HEK293 (cell line): ENCODE measurements around the gene NLRP1.

Experiments used
- CTCF ChIA-PET: fragments of 350-600 bp; formaldehyde crosslinking; extraction: SDS; loops from one replicate; lab custom pipeline; 2021; ENCODE audit warnings: antibody characterized with exemption; lab: Yijun Ruan, JAX
- POLR2A ChIA-PET: fragments of 300-600 bp; formaldehyde crosslinking; extraction: SDS; loops from one replicate; lab custom pipeline; 2020; ENCODE audit warnings: antibody characterized with exemption, inconsistent platforms; lab: Yijun Ruan, JAX
- H3K27ac ChIP-seq: fragments of 200-500 bp; sonication (Bioruptor generic); 2 replicates; pipeline ENCODE4 v1.5.1; 2014; ENCODE audit warnings: low read depth, low read length, control low read depth, inconsistent platforms; ENCODE audit errors: extremely low read depth
- H3K36me3 ChIP-seq, 2 experiments: fragments of 200-500 bp in 1 of 2; sonication (Bioruptor generic) in 1 of 2; 1 replicate in 1 of 2; 2 replicates in 1 of 2; pipeline ENCODE4 v1.5.1; 2014 to 2017; ENCODE audit warnings: inconsistent platforms in 2 of 2, low read length in 2 of 2; ENCODE audit not compliant: control insufficient read depth in 2 of 2, insufficient read depth in 1 of 2
- H3K4me1 ChIP-seq: fragments of 200-500 bp; sonication (Bioruptor generic); 2 replicates; pipeline ENCODE4 v1.5.1; 2014; ENCODE audit warnings: mild to moderate bottlenecking, low read length, inconsistent platforms; ENCODE audit not compliant: control insufficient read depth, insufficient read depth
- H3K4me3 ChIP-seq: 2 replicates; pipeline ENCODE4 v1.5.1; 2011; ENCODE audit warnings: low read depth, mild to moderate bottlenecking, control low read depth, low read length, moderate library complexity
- H3K9me3 ChIP-seq: fragments of 200-500 bp; sonication (Bioruptor generic); 2 replicates; pipeline ENCODE4 v1.5.1; 2014; ENCODE audit warnings: low read depth, low read length, inconsistent platforms; ENCODE audit not compliant: control insufficient read depth, insufficient read depth
- AEBP2 ChIP-seq: fragments of 450-650 bp; formaldehyde crosslinking; IDR thresholded peaks from 2 replicates; pipeline ENCODE4 v1.5.1; 2016; ENCODE audit warnings: missing biosample characterization, missing genetic modification characterization, borderline replicate concordance
- CTCF ChIP-seq: fragments of 450-650 bp; formaldehyde crosslinking; IDR thresholded peaks from 2 replicates; pipeline ENCODE4 v1.5.1; 2016; ENCODE audit warnings: missing biosample characterization, missing genetic modification characterization
- SCRT1 ChIP-seq: fragments of 450-650 bp; formaldehyde crosslinking; IDR thresholded peaks from 2 replicates; pipeline ENCODE4 v1.5.1; 2016; ENCODE audit warnings: missing biosample characterization, missing genetic modification characterization, borderline replicate concordance
- SCRT2 ChIP-seq: fragments of 450-650 bp; formaldehyde crosslinking; IDR thresholded peaks from 2 replicates; pipeline ENCODE4 v1.5.1; 2016; ENCODE audit warnings: missing biosample characterization, missing genetic modification characterization
- TCF7L2 ChIP-seq: IDR thresholded peaks from 2 replicates; pipeline ENCODE4 v1.6.1; 2011; ENCODE audit warnings: low read depth, mild to moderate bottlenecking, inconsistent platforms, low read length, moderate library complexity, borderline replicate concordance
- TRIM28 ChIP-seq: IDR thresholded peaks from 2 replicates; pipeline ENCODE4 v1.6.1; 2011; ENCODE audit warnings: low read length, control low read depth, borderline replicate concordance
- ZBTB7A ChIP-seq: fragments of 450-650 bp; formaldehyde crosslinking; IDR thresholded peaks from 2 replicates; pipeline ENCODE4 v1.5.1; 2016; ENCODE audit warnings: low read depth, missing biosample characterization, missing genetic modification characterization
- ZFHX2 ChIP-seq: fragments of 450-650 bp; formaldehyde crosslinking; conservative IDR thresholded peaks from 2 replicates; pipeline ENCODE4 v1.5.1; 2016; ENCODE audit warnings: missing biosample characterization, missing genetic modification characterization
- ZNF184 ChIP-seq: fragments of 450-650 bp; IDR thresholded peaks from 2 replicates; pipeline ENCODE4 v1.5.1; 2018; ENCODE audit warnings: missing biosample characterization, mild to moderate bottlenecking, missing genetic modification characterization
- ZNF266 ChIP-seq: fragments of 450-650 bp; formaldehyde crosslinking; IDR thresholded peaks from 2 replicates; pipeline ENCODE4 v1.5.1; 2016; ENCODE audit warnings: missing biosample characterization, missing genetic modification characterization, low read depth
- ZNF335 ChIP-seq: fragments of 450-650 bp; formaldehyde crosslinking; conservative IDR thresholded peaks from 2 replicates; pipeline ENCODE4 v1.5.1; 2016; ENCODE audit warnings: missing biosample characterization, missing genetic modification characterization
- ZNF341 ChIP-seq: fragments of 450-650 bp; formaldehyde crosslinking; IDR thresholded peaks from 2 replicates; pipeline ENCODE4; 2016; ENCODE audit warnings: low read depth, missing biosample characterization, missing genetic modification characterization
- ZNF37A ChIP-seq: fragments of 450-650 bp; IDR thresholded peaks from 2 replicates; pipeline ENCODE4 v1.5.1; 2018; ENCODE audit warnings: missing biosample characterization, missing genetic modification characterization
- ZNF501 ChIP-seq: fragments of 450-650 bp; formaldehyde crosslinking; IDR thresholded peaks from 2 replicates; pipeline ENCODE4 v1.5.1; 2016; ENCODE audit warnings: missing biosample characterization, missing genetic modification characterization
- ZNF830 ChIP-seq: fragments of 450-650 bp; IDR thresholded peaks from 2 replicates; pipeline ENCODE4 v1.5.0; 2018; ENCODE audit warnings: missing biosample characterization, missing genetic modification characterization, low read depth, mild to moderate bottlenecking, moderate library complexity
- ZNF837 ChIP-seq: fragments of 450-650 bp; formaldehyde crosslinking; IDR thresholded peaks from 2 replicates; pipeline ENCODE4 v1.5.1; 2016; ENCODE audit warnings: missing biosample characterization, missing genetic modification characterization
- ZXDB ChIP-seq: fragments of 450-650 bp; formaldehyde crosslinking; IDR thresholded peaks from 2 replicates; pipeline ENCODE4 v1.5.1; 2016; ENCODE audit warnings: missing biosample characterization, missing genetic modification characterization
- TF ChIP-seq, protein P1 (sequence below): fragments of 450-650 bp; formaldehyde crosslinking; IDR thresholded peaks from 2 replicates; pipeline ENCODE4 v1.5.1; 2017; ENCODE audit warnings: missing biosample characterization, missing genetic modification characterization
- TF ChIP-seq, protein P2 (sequence below): fragments of 450-650 bp; formaldehyde crosslinking; IDR thresholded peaks from 2 replicates; pipeline ENCODE4 v1.5.1; 2017; ENCODE audit warnings: missing biosample characterization, missing genetic modification characterization

The NLRP1 gene

DNA sequence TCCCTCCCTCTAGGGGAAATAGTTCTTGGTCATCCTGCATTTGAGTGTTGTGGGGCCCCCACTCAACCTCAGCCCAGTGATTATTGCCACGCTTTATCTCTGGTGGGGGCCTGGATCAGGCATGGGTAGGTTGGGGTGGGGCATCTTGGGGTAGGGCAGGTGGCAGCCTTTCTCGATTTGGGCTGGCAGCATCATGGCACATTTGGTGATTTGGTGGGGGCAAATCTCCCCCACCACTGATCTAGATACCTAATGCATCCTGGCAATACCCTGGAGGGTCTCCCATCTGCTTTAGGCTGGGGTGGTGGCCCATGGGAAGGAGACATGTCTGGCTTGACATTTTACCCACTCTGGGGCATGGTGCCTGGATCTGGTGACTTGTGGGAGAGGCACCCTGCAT lies 40.2 kb downstream of the NLRP1 start (continued):
- TF ChIP-seq ZFHX2, result no peak
- no peak for TF ChIP-seq TRIM28
- TF ChIP-seq ZNF37A (tag by site-specific recombination), result no peak
- no peak for TF ChIP-seq ZXDB (tag by site-specific recombination)
- TF ChIP-seq, protein P1, sequence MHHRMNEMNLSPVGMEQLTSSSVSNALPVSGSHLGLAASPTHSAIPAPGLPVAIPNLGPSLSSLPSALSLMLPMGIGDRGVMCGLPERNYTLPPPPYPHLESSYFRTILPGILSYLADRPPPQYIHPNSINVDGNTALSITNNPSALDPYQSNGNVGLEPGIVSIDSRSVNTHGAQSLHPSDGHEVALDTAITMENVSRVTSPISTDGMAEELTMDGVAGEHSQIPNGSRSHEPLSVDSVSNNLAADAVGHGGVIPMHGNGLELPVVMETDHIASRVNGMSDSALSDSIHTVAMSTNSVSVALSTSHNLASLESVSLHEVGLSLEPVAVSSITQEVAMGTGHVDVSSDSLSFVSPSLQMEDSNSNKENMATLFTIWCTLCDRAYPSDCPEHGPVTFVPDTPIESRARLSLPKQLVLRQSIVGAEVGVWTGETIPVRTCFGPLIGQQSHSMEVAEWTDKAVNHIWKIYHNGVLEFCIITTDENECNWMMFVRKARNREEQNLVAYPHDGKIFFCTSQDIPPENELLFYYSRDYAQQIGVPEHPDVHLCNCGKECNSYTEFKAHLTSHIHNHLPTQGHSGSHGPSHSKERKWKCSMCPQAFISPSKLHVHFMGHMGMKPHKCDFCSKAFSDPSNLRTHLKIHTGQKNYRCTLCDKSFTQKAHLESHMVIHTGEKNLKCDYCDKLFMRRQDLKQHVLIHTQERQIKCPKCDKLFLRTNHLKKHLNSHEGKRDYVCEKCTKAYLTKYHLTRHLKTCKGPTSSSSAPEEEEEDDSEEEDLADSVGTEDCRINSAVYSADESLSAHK, result no peak
- no peak for TF ChIP-seq ZNF501
- TF ChIP-seq, protein P2, sequence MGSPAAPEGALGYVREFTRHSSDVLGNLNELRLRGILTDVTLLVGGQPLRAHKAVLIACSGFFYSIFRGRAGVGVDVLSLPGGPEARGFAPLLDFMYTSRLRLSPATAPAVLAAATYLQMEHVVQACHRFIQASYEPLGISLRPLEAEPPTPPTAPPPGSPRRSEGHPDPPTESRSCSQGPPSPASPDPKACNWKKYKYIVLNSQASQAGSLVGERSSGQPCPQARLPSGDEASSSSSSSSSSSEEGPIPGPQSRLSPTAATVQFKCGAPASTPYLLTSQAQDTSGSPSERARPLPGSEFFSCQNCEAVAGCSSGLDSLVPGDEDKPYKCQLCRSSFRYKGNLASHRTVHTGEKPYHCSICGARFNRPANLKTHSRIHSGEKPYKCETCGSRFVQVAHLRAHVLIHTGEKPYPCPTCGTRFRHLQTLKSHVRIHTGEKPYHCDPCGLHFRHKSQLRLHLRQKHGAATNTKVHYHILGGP, result no peak

- no peaks in the 10 kb centered on the region for H3K4me1 ChIP-seq
- CTCF ChIA-PET, result interaction anchor here (0.6 to 1.0 kb wide), 4 partner anchors 15 to 287 kb away, joined by 3 to 5 read pairs (median 3); no protein-coding TSS in a partner anchor
- TF ChIP-seq SCRT1 (tag by site-specific recombination) (peak; percentile 88; the same call in 1 of the 2 replicates), SCRT2 (tag by site-specific recombination) (peak; percentile 90), ZNF266 (tag by site-specific recombination) (no peak), ZNF830 (no peak), ZNF837 (tag by site-specific recombination) (no peak), TCF7L2 (no peak), AEBP2 (tag by site-specific recombination) (no peak), ZBTB7A (tag by site-specific recombination) (no peak), ZNF335 (no peak), CTCF (tag by site-specific recombination) (peak; percentile 16; the same call in 1 of the 2 replicates), ZNF184 (tag by site-specific recombination) (no peak), ZNF341 (tag by site-specific recombination) (peak; percentile 88)
- TF ChIP-seq, all 188 proteins: peak for 4
- POLR2A ChIA-PET, result no interaction called here
- Histone ChIP-seq H3K27ac (no peak overlapping the region), H3K9me3 (no peaks in the 10 kb centered on the region), H3K4me3 (no peak overlapping the region), H3K36me3 (no peaks in the 10 kb centered on the region)
Measured at GRCh38 chr17:5541610-5542202, 42.6 kb downstream of the NLRP1 start.
